ENCODE results near the gene RASSF1.
"Not testable (repeated sequence)": the region's sequence is repeated elsewhere in the genome, so short reads cannot be mapped to it uniquely, and the experiment has no call there.

DNA sequence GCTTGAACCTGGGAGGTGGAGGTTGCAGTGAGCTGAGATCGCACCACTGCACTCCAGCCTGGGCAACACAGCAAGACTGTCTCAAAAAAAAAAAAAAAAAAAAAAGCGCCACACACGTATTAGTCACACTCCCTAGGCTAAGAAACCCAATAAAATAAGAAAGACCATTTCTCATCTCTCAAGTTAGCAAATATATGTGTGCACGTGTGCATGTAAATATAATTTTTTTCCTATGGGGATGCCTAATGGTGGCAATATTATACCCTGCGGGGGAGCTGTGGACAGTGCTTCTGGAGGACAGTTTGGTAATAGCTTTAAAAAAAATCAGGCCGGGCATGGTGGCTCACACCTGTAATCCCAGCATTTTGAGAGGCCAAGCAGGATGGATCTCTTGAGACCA is 56.5 kb downstream of the RASSF1 start:
- TF ChIP-seq, protein P1, sequence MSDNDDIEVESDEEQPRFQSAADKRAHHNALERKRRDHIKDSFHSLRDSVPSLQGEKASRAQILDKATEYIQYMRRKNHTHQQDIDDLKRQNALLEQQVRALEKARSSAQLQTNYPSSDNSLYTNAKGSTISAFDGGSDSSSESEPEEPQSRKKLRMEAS (IDR thresholded peaks at IDR 0.05; ENCODE audit: low read depth, low read length) = not testable (repeated sequence)
- TF ChIP-seq, protein P2, sequence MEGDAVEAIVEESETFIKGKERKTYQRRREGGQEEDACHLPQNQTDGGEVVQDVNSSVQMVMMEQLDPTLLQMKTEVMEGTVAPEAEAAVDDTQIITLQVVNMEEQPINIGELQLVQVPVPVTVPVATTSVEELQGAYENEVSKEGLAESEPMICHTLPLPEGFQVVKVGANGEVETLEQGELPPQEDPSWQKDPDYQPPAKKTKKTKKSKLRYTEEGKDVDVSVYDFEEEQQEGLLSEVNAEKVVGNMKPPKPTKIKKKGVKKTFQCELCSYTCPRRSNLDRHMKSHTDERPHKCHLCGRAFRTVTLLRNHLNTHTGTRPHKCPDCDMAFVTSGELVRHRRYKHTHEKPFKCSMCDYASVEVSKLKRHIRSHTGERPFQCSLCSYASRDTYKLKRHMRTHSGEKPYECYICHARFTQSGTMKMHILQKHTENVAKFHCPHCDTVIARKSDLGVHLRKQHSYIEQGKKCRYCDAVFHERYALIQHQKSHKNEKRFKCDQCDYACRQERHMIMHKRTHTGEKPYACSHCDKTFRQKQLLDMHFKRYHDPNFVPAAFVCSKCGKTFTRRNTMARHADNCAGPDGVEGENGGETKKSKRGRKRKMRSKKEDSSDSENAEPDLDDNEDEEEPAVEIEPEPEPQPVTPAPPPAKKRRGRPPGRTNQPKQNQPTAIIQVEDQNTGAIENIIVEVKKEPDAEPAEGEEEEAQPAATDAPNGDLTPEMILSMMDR (IDR thresholded peaks at IDR 0.05; ENCODE audit: low read depth, low read length) = not testable (repeated sequence)
